Stimulated activated naive B cell treated with anti-CD40 and anti-IgM and Interleukin-4, amounts not matched to agents 10 μg/mL and 1 μg/mL and 100 μg/mL, for 72 hours (primary cell): Measurements from ENCODE around the gene CRYBA1.
"Not testable (repeated sequence)": the region's sequence is repeated elsewhere in the genome, so short reads cannot be mapped to it uniquely, and the experiment has no call there.

Source experiments
- ATAC-seq, 2 donors: fragments of 150-1000 bp; cut with Tn5 transposase; replicated peaks; 2 replicates each; pipeline ENCODE4 v1.10.0; 2021; ENCODE audit warnings: moderate library complexity in 1 of 2
- DNase-seq: peaks from one replicate; pipeline ENCODE4 v3.0.0; 2021
- H3K27ac Mint-ChIP-seq: one replicate; pipeline ENCODE4 v1.8.0; 2022; ENCODE audit warnings: mild to moderate bottlenecking, mixed read lengths
- H3K27me3 Mint-ChIP-seq, 2 donors: one replicate each; pipeline ENCODE4 v1.8.0; 2022; ENCODE audit warnings: mixed read lengths in 2 of 2
- H3K36me3 Mint-ChIP-seq, 2 donors: one replicate each; pipeline ENCODE4 v1.8.0; 2022; ENCODE audit warnings: mixed read lengths in 2 of 2, mild to moderate bottlenecking in 1 of 2
- H3K4me1 Mint-ChIP-seq, 2 donors: one replicate each; pipeline ENCODE4 v1.8.0; 2022; ENCODE audit warnings: mixed read lengths in 2 of 2, mild to moderate bottlenecking in 1 of 2
- H3K4me3 Mint-ChIP-seq, 2 donors: one replicate each; pipeline ENCODE4 v1.8.0; 2022; ENCODE audit warnings: mild to moderate bottlenecking in 2 of 2, mixed read lengths in 2 of 2, moderate library complexity in 1 of 2
- H3K9me3 Mint-ChIP-seq, 2 donors: one replicate each; pipeline ENCODE4 v1.8.0; 2022; ENCODE audit warnings: mixed read lengths in 2 of 2, mild to moderate bottlenecking in 1 of 2

Gene CRYBA1

DNA sequence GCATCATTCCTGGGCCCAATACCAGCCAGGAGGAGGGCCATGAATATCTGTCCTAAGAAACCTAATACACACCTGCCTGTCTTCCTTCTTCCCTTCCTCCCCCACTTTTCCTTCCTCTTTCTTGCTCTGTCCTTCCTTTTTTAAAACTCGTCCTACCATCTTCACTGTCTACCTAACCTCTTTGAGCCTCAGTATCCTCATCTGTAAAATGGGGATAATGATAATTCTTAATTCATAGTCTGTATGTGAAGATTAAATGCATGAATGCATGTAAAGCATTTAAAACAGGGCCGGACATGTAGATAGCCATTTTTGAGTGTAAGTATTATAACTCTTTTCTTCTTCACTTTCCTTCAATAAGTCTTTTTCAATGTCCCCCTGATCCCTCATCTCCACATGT is 560 bp downstream of the CRYBA1 start:
- H3K36me3 Mint-ChIP-seq, result peaks cover 1 to 4% of the 10 kb centered on the region in 2 donors
- ATAC-seq (no peak), DNase-seq (no peak)
- H3K27ac Mint-ChIP-seq, result no peak overlapping the region
- H3K4me1 Mint-ChIP-seq, result peaks cover 8 to 20% of the 10 kb centered on the region in 2 donors
- no peaks in the 10 kb centered on the region for H3K27me3 Mint-ChIP-seq
- H3K4me3 Mint-ChIP-seq, result no peak overlapping the region
- H3K9me3 Mint-ChIP-seq, result no peaks in the 10 kb centered on the region

DNA sequence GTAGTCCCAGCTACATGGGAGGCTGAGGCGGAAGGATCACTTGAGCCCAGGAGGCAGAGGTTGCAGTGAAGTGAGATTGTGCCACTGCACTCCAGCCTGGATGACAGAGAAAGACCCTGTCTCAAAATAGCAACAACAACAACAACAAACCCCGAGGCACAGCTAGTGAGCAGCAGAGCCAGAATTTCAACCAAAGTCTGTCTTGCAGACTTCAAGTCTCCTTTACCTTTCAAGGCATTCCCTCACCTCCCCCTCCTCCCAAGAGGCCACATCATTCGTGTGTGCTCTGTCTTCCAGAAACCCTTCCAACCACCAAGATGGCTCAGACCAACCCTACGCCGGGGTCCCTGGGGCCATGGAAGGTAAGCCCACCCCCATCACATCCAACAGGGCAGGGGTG is 2.2 kb downstream of the CRYBA1 start:
- Mint-ChIP-seq H3K27ac (no peak overlapping the region), H3K36me3 (peaks cover 1 to 4% of the 10 kb centered on the region in 2 donors), H3K4me3 (no peak overlapping the region), H3K27me3 (no peaks in the 10 kb centered on the region), H3K4me1 (peaks cover 8 to 21% of the 10 kb centered on the region in 2 donors), H3K9me3 (no peaks in the 10 kb centered on the region)
- DNase-seq (no peak), ATAC-seq (no peak)

DNA sequence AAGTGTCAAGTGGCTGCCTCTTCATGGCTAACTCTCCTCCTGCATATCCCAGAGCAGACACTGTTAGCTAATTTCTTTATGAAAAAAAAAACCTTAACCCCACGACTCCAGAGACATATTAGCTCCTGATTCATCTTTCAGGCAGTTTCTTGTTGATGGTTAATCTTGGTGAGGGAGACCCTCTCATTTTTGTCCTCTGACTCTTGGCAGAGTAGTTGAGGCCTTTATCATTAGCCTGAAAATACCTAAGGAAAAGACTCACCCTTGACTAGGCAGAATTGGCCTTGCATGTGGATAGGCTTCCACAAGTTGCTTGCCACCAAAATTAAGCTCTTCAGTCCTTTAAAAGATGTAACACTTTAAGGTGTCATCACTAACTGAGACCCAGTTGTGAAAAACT is 4.0 kb downstream of the CRYBA1 start:
- no peak for DNase-seq
- Mint-ChIP-seq H3K27me3 (no peaks in the 10 kb centered on the region), H3K36me3 (peaks cover 1 to 9% of the 10 kb centered on the region in 2 donors), H3K27ac (no peak overlapping the region), H3K9me3 (no peaks in the 10 kb centered on the region), H3K4me3 (no peak overlapping the region), H3K4me1 (peaks cover 8 to 21% of the 10 kb centered on the region in 2 donors)
- no peak for ATAC-seq

DNA sequence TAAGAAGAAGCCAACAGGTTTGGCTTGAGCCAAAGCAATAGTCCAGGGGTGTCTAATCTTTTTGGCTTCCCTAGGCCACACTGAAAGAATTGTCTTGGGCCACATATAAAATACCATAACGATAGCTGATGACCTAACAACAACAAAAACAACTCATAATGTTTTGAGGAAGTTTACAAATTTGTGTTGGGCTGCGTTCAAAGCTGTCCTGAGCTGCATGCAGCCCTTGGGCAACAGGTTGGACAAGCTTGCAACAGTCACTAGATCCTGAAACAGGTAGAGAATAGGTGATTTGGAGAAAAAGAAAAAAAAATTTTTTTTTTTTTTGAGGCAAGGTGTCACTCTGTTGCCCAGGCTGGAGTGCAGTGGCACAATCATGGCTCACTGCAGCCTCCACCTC is 4.5 kb downstream of the CRYBA1 start:
- peaks cover 1 to 9% of the 10 kb centered on the region in 2 donors for H3K36me3 Mint-ChIP-seq
- no peak for DNase-seq
- H3K4me1 Mint-ChIP-seq, result peaks cover 8 to 21% of the 10 kb centered on the region in 2 donors
- no peaks in the 10 kb centered on the region for H3K9me3 Mint-ChIP-seq
- H3K27me3 Mint-ChIP-seq, result no peaks in the 10 kb centered on the region
- no peak overlapping the region for H3K27ac Mint-ChIP-seq
- H3K4me3 Mint-ChIP-seq, result no peak overlapping the region
- ATAC-seq, result no peak

- Mint-ChIP-seq H3K36me3 (peaks cover 6 to 11% of the 10 kb centered on the region in 2 donors), H3K4me3 (no peak overlapping the region), H3K27ac (no peak overlapping the region), H3K4me1 (peaks cover 9 to 15% of the 10 kb centered on the region in 2 donors), H3K9me3 (no peaks in the 10 kb centered on the region), H3K27me3 (no peaks in the 10 kb centered on the region)
- DNase-seq (no peak), ATAC-seq (peak in 1 of 2 donors; percentile 23)
Observed at GRCh38 chr17:29252101-29252791, 5.6 kb downstream of the CRYBA1 start.

- Mint-ChIP-seq H3K27ac (peak overlapping the region; percentile 2), H3K9me3 (no peaks in the 10 kb centered on the region), H3K36me3 (peaks cover 5 to 11% of the 10 kb centered on the region in 2 donors), H3K4me1 (peaks cover 7 to 18% of the 10 kb centered on the region in 2 donors), H3K4me3 (no peak overlapping the region), H3K27me3 (no peaks in the 10 kb centered on the region)
- DNase-seq (no peak), ATAC-seq (no peak)
Observed at GRCh38 chr17:29253037-29253436, 6.4 kb downstream of the CRYBA1 start.

GRCh38 chr17:29255926-29256522 is 9.4 kb downstream of the CRYBA1 start:
- ATAC-seq, result no peak
- Mint-ChIP-seq H3K36me3 (peaks cover 9 to 16% of the 10 kb centered on the region in 2 donors), H3K27me3 (no peaks in the 10 kb centered on the region), H3K27ac (peak overlapping the region; percentile 20), H3K4me1 (peaks cover 7 to 18% of the 10 kb centered on the region in 2 donors), H3K9me3 (no peaks in the 10 kb centered on the region), H3K4me3 (no peak overlapping the region)
- no peak for DNase-seq

DNA sequence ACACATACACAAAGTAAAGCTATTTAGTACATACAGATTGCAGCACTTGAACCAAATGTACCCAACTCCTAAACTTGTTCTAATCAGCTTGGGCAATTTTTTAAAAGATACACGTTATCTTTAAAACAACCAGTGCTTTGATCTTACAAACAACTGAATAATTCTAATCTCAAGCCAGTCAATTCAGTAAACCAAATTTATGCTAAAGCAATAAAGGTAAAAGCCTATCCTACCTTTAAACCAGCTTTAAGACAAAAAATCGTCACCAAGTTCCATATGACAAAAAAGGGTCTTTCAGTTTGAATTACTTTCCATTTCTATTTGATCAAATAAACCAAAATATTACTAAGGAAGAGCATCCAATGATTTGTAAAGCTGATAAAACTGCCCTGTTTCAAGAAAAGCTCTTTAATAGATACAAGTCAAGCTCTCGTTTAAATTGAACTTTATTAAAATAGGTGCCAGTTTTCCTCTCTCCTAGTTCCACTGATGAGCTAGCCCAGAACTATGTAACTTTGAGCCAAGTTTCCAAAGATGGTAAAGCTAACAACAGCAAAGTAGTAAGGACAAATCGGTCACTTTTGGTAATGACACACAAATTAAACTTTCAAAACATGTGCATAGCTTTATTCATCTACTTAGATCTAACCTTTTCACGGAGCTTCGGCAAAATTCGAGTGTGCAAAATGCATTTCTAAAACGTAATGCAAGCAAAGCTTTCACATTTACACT is 10.2 kb downstream of the CRYBA1 start:
- Mint-ChIP-seq H3K4me3 (no peak overlapping the region), H3K36me3 (peaks cover 9 to 21% of the 10 kb centered on the region in 2 donors), H3K27ac (no peak overlapping the region), H3K27me3 (no peaks in the 10 kb centered on the region), H3K4me1 (peaks cover 5 to 13% of the 10 kb centered on the region in 2 donors), H3K9me3 (no peaks in the 10 kb centered on the region)
- DNase-seq (no peak), ATAC-seq (no peak)

DNA sequence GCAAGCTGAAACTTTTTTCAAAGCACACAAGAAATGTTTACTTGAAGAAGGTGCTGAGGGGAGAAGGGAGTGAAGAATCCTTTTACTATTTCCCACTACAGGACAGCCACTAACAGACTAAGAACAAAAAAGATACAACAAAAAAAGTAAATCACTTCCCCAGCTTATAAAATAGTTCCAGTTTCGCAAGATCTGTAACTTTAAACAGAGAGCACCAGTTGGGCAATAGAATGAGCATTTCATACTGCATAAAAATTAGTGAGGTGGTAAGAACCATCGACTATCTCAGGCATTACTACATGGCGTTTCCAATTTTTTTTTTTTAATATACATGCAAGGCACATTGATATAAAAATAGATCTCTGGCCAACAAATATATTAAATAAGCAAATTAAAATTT is 11.1 kb downstream of the CRYBA1 start:
- no peaks in the 10 kb centered on the region for H3K9me3 Mint-ChIP-seq
- ATAC-seq, result no peak
- no peak for DNase-seq
- H3K36me3 Mint-ChIP-seq, result peaks cover 9 to 21% of the 10 kb centered on the region in 2 donors
- no peaks in the 10 kb centered on the region for H3K27me3 Mint-ChIP-seq
- H3K4me3 Mint-ChIP-seq, result no peak overlapping the region
- H3K27ac Mint-ChIP-seq, result peak overlapping the region; percentile 14
- peaks cover 3 to 9% of the 10 kb centered on the region in 2 donors for H3K4me1 Mint-ChIP-seq

- no peak overlapping the region for H3K4me3 Mint-ChIP-seq
- peaks cover 0 to 4% of the 10 kb centered on the region in 2 donors for H3K4me1 Mint-ChIP-seq
- H3K9me3 Mint-ChIP-seq, result no peaks in the 10 kb centered on the region
- DNase-seq (no peak), ATAC-seq (no peak)
- peaks cover 24 to 47% of the 10 kb centered on the region in 2 donors for H3K36me3 Mint-ChIP-seq
- H3K27me3 Mint-ChIP-seq, result no peaks in the 10 kb centered on the region
- H3K27ac Mint-ChIP-seq, result no peak overlapping the region
Observed at GRCh38 chr17:29263916-29264315, 17.3 kb downstream of the CRYBA1 start.

GRCh38 chr17:29271980-29272379 is 25.3 kb downstream of the CRYBA1 start:
- ATAC-seq, H3K27ac Mint-ChIP-seq, DNase-seq, H3K4me3 Mint-ChIP-seq, H3K27me3 Mint-ChIP-seq, H3K9me3 Mint-ChIP-seq: not testable (repeated sequence)
- Mint-ChIP-seq H3K4me1 (peaks cover 13 to 38% of the 10 kb centered on the region in 2 donors), H3K36me3 (peaks cover 42 to 54% of the 10 kb centered on the region in 2 donors)

GRCh38 chr17:29273924-29274323 is 27.3 kb downstream of the CRYBA1 start:
- no peaks in the 10 kb centered on the region for H3K9me3 Mint-ChIP-seq
- peaks cover 17 to 47% of the 10 kb centered on the region in 2 donors for H3K4me1 Mint-ChIP-seq
- no peak for DNase-seq
- no peak for ATAC-seq
- no peaks in the 10 kb centered on the region for H3K27me3 Mint-ChIP-seq
- peaks cover 49 to 61% of the 10 kb centered on the region in 2 donors for H3K36me3 Mint-ChIP-seq
- H3K4me3 Mint-ChIP-seq, result no peak overlapping the region
- H3K27ac Mint-ChIP-seq, result no peak overlapping the region

DNA sequence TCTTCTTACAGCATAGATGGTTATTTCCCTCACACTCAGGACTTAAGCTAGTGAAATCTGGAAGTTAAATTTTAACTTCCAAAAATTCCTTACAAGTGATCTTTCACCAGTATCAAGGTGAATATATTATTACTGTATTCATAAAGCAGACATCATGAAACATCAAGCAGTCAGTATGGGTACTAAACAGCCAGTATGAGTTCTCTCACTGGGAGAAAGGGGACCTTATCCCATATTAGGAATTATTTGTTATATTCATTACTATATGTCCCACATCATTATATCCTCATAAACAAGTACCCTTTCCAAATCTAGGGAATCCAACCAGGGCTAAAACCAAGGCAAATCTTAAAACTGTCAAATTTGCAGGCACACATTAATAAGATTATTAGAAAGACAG is 32.0 kb downstream of the CRYBA1 start:
- Mint-ChIP-seq H3K36me3 (peaks cover 66 to 80% of the 10 kb centered on the region in 2 donors), H3K27me3 (no peaks in the 10 kb centered on the region), H3K4me3 (no peak overlapping the region), H3K9me3 (peaks cover 0 to 1% of the 10 kb centered on the region in 2 donors), H3K4me1 (peaks cover 19 to 57% of the 10 kb centered on the region in 2 donors), H3K27ac (no peak overlapping the region)
- no peak for ATAC-seq
- DNase-seq, result no peak

DNA sequence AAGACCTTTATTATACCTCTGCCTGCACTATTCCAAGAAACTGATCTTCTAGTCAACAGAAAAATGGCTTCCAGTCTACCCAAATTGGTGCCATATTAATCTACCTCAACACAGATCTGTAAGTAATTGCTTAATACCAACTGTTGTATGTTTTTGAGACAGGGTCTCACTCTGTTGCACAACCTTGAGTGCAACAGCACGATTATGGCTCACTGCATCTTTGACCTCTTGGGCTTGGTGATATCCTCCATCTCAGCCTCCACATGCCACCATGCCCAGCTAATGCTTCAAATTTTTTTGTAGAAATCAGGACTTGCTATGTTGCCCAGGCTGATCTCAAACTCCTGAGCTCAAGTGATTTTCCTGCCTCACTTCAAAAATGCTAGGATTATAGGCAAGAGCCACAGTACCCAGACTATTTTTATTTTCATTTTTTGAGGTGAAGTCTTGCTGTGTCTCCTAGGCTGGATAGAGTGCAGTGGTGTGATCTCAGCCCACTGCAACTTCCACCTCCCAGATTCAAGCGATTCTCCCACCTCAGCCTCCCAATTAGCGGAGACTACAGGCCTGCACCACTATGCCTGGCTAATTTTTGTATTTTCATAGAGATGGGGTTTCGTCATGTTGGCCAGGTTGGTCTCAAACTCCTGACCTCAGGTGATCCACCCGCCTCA is 32.9 kb downstream of the CRYBA1 start:
- peaks cover 19 to 55% of the 10 kb centered on the region in 2 donors for H3K4me1 Mint-ChIP-seq

More for the DNA sequence above, 32.9 kb downstream of the CRYBA1 start:
- ATAC-seq (no peak), DNase-seq (no peak)
- Mint-ChIP-seq H3K36me3 (peaks cover 68 to 77% of the 10 kb centered on the region in 2 donors), H3K4me3 (peak overlapping the region; percentile 17 to 39), H3K9me3 (peaks cover 0 to 1% of the 10 kb centered on the region in 2 donors), H3K27me3 (no peaks in the 10 kb centered on the region), H3K27ac (peak overlapping the region; percentile 42)
